Measurements from ENCODE around the gene CCN5.
"Not testable (repeated sequence)": the region's sequence is repeated elsewhere in the genome, so short reads cannot be mapped to it uniquely, and the experiment has no call there.

GRCh38 chr20:44672318-44672902, 42.8 kb upstream of the CCN5 start:
- not testable (repeated sequence) for TF ChIP-seq CTCF, POLR2A, EP300 (IDR thresholded peaks at IDR 0.05)

Measured in ovary (tissue), 3 donors.